GM18511 (cell line): ENCODE measurements around the gene CTNNA2.
"Not testable (repeated sequence)": the region's sequence is repeated elsewhere in the genome, so short reads cannot be mapped to it uniquely, and the experiment has no call there.

Source experiments
- ATAC-seq: cut with Tn5 transposase; IDR thresholded peaks from one replicate; pipeline ENCODE4 v1.9.1; 2021; ENCODE audit warnings: mild to moderate bottlenecking, moderate library complexity; ENCODE audit not compliant: unreplicated experiment

CTNNA2 gene

GRCh38 chr2:80012061-80012460 lies 499.2 kb downstream of the CTNNA2 start:
- no peak for ATAC-seq

GRCh38 chr2:80014637-80015036 lies 501.8 kb downstream of the CTNNA2 start:
- ATAC-seq = no peak

- no peak for ATAC-seq
Measured at GRCh38 chr2:80016171-80016570, 503.3 kb downstream of the CTNNA2 start.

- ATAC-seq = no peak
Measured at GRCh38 chr2:80019571-80020460, 507.0 kb downstream of the CTNNA2 start.

GRCh38 chr2:80022018-80022417 lies 509.2 kb downstream of the CTNNA2 start:
- ATAC-seq = no peak

- ATAC-seq = no peak
Measured at GRCh38 chr2:80026040-80026729, 513.3 kb downstream of the CTNNA2 start.

GRCh38 chr2:80028051-80028450 lies 515.2 kb downstream of the CTNNA2 start:
- ATAC-seq = no peak

GRCh38 chr2:80028584-80028983 lies 515.7 kb downstream of the CTNNA2 start:
- ATAC-seq = no peak

GRCh38 chr2:80030135-80030534 lies 517.3 kb downstream of the CTNNA2 start:
- ATAC-seq = no peak

GRCh38 chr2:80032684-80033083 lies 519.8 kb downstream of the CTNNA2 start:
- not testable (repeated sequence) for ATAC-seq

GRCh38 chr2:80035749-80036285 lies 523.0 kb downstream of the CTNNA2 start:
- ATAC-seq = no peak

GRCh38 chr2:80037310-80037709 lies 524.5 kb downstream of the CTNNA2 start:
- no peak for ATAC-seq

- no peak for ATAC-seq
Measured at GRCh38 chr2:80040226-80040625, 527.4 kb downstream of the CTNNA2 start.

GRCh38 chr2:80042635-80043034 lies 529.8 kb downstream of the CTNNA2 start:
- ATAC-seq = no peak

- no peak for ATAC-seq
Measured at GRCh38 chr2:80048296-80048695, 535.4 kb downstream of the CTNNA2 start.

- no peak for ATAC-seq
Measured at GRCh38 chr2:80050246-80050645, 537.4 kb downstream of the CTNNA2 start.

- no peak for ATAC-seq
Measured at GRCh38 chr2:80053522-80054345, 540.9 kb downstream of the CTNNA2 start.

GRCh38 chr2:80054346-80054675 lies 541.5 kb downstream of the CTNNA2 start:
- no peak for ATAC-seq

GRCh38 chr2:80057956-80058355 lies 545.1 kb downstream of the CTNNA2 start:
- ATAC-seq = no peak

- ATAC-seq = no peak
Measured at GRCh38 chr2:80058562-80058961, 545.7 kb downstream of the CTNNA2 start.

GRCh38 chr2:80059447-80059846 lies 546.6 kb downstream of the CTNNA2 start:
- ATAC-seq = no peak
